Measurements from ENCODE around the gene WTAP. TPM values are rescaled to one million over a fixed set of nuclear protein-coding genes. Genes with fewer than 3 reads are reported as not detected.
"Not testable (repeated sequence)": the region's sequence is repeated elsewhere in the genome, so short reads cannot be mapped to it uniquely, and the experiment has no call there.

Gene WTAP
- total RNA-seq, 4 donors from 2014 or later, result 68.7 to 103 (median 85.3) TPM

GRCh38 chr6:159730332-159730676 is 3.0 kb downstream of the WTAP start:
- Histone ChIP-seq H3K4me3 (peak overlapping the region; percentile 93), H3K27me3 (no peaks in the 10 kb centered on the region), H3K9me3 (no peaks in the 10 kb centered on the region), H3K36me3 (no peaks in the 10 kb centered on the region), H3K27ac (no peak overlapping the region), H3K4me1 (peaks cover 54% of the 10 kb centered on the region)
- DNase-seq (ENCODE audit: low spot score in 2 of 2), result no peak
- TF ChIP-seq EP300 (IDR thresholded peaks at IDR 0.05) (no peak), POLR2A (IDR thresholded peaks at IDR 0.05) (no peak), POLR2AphosphoS5 (IDR thresholded peaks at IDR 0.05) (no peak)
- TF ChIP-seq, protein P1, sequence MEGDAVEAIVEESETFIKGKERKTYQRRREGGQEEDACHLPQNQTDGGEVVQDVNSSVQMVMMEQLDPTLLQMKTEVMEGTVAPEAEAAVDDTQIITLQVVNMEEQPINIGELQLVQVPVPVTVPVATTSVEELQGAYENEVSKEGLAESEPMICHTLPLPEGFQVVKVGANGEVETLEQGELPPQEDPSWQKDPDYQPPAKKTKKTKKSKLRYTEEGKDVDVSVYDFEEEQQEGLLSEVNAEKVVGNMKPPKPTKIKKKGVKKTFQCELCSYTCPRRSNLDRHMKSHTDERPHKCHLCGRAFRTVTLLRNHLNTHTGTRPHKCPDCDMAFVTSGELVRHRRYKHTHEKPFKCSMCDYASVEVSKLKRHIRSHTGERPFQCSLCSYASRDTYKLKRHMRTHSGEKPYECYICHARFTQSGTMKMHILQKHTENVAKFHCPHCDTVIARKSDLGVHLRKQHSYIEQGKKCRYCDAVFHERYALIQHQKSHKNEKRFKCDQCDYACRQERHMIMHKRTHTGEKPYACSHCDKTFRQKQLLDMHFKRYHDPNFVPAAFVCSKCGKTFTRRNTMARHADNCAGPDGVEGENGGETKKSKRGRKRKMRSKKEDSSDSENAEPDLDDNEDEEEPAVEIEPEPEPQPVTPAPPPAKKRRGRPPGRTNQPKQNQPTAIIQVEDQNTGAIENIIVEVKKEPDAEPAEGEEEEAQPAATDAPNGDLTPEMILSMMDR (IDR thresholded peaks at IDR 0.05), result no peak
- WGBS, result 46% methylated on average over 6 of the region's 6 CpGs

DNA sequence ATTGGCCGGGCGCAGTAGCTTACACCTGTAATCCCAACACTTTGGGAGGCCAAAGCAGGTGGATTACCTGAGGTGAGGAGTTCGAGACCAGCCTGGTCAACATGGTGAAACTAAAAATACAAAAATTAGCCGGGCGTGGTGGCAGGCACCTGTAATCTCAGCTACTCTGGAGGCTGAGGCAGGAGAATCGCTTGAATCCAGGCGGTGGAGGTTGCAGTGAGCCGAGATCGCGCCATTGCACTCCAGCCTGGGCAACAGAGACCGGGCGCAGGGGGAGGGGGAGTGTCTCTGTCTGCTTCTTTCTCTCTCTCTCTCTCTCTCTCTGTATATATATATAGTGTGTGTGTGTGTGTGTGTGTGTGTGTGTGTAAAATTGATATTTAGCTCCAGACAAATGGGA is 5.2 kb downstream of the WTAP start:
- not testable (repeated sequence) for H3K27ac ChIP-seq; H3K4me3 ChIP-seq; DNase-seq (ENCODE audit: low spot score in 2 of 2); H3K36me3 ChIP-seq; H3K27me3 ChIP-seq; H3K9me3 ChIP-seq
- 96% methylated on average over 12 of the region's 12 CpGs for WGBS
- H3K4me1 ChIP-seq, result peaks cover 52% of the 10 kb centered on the region

DNA sequence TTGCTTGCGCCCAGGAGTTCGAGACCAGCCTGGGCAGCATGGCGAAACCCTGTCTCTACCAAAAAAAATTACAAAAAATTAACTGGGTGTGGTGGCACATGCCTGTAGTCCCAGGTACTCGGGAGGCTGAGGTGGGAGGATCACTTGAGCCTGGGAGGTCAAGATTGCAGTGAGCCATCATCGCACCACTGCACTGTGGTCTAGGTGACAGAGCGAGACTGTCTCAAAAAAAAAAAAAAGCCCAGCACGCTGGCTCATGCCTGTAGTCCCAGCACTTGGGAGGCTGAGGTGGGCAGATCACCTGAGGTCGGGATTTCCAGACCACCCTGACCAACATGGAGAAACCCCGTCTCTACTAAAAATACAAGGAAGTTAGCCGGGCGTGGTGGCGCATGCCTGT is 6.1 kb downstream of the WTAP start:
- H3K9me3 ChIP-seq; DNase-seq (ENCODE audit: low spot score in 2 of 2); H3K27ac ChIP-seq; H3K27me3 ChIP-seq; H3K4me3 ChIP-seq; H3K36me3 ChIP-seq: not testable (repeated sequence)
- peaks cover 52% of the 10 kb centered on the region for H3K4me1 ChIP-seq
- 96% methylated on average over 12 of the region's 12 CpGs for WGBS

DNA sequence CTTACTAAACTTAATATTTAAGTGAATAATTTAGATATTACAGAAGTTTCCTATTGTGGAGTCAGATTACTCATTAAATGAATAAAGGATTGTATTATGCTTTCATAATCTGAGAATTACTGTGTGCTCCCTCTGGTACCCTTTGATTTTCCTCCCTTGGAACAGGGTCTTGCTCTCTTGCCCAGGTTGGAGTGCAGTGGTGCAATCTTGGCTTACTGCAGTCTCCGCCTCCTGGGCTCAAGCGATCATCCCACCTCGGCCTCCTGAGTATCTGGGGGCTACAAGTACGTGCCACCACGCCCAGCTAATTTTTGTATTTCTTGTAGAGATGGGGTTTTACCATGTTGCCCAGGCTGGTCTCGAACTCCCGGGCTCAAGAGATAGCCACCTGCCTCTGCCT is 9.6 kb downstream of the WTAP start:
- DNase-seq (ENCODE audit: low spot score in 2 of 2), result no peak
- H3K36me3 ChIP-seq, result peaks cover 21% of the 10 kb centered on the region
- no peaks in the 10 kb centered on the region for H3K27me3 ChIP-seq
- WGBS, result 90% methylated on average over 7 of the region's 7 CpGs
- no peaks in the 10 kb centered on the region for H3K9me3 ChIP-seq
- H3K4me3 ChIP-seq, result no peak overlapping the region
- no peak overlapping the region for H3K27ac ChIP-seq
- TF ChIP-seq EP300 (IDR thresholded peaks at IDR 0.05) (no peak), POLR2AphosphoS5 (IDR thresholded peaks at IDR 0.05) (no peak), POLR2A (IDR thresholded peaks at IDR 0.05) (no peak)
- TF ChIP-seq, protein P1 (IDR thresholded peaks at IDR 0.05), result no peak
- peaks cover 29% of the 10 kb centered on the region for H3K4me1 ChIP-seq

GRCh38 chr6:159739341-159739740 is 12.0 kb downstream of the WTAP start:
- no peak for DNase-seq (ENCODE audit: low spot score in 2 of 2)
- 69% methylated on average over 3 of the region's 3 CpGs for WGBS
- Histone ChIP-seq H3K4me1 (peaks cover 20% of the 10 kb centered on the region), H3K9me3 (no peaks in the 10 kb centered on the region), H3K27ac (no peak overlapping the region), H3K27me3 (no peaks in the 10 kb centered on the region), H3K4me3 (no peak overlapping the region), H3K36me3 (peaks cover 45% of the 10 kb centered on the region)
- TF ChIP-seq EP300 (IDR thresholded peaks at IDR 0.05) (no peak), POLR2AphosphoS5 (IDR thresholded peaks at IDR 0.05) (no peak), POLR2A (IDR thresholded peaks at IDR 0.05) (no peak)
- TF ChIP-seq, protein P1 (IDR thresholded peaks at IDR 0.05), result no peak

- H3K27me3 ChIP-seq, result no peaks in the 10 kb centered on the region
- H3K27ac ChIP-seq, result no peak overlapping the region
- peaks cover 4% of the 10 kb centered on the region for H3K4me1 ChIP-seq
- peaks cover 73% of the 10 kb centered on the region for H3K36me3 ChIP-seq
- WGBS, result 94% methylated on average over 1 of the region's 1 CpG
- no peaks in the 10 kb centered on the region for H3K9me3 ChIP-seq
- TF ChIP-seq POLR2A (IDR thresholded peaks at IDR 0.05) (no peak), EP300 (IDR thresholded peaks at IDR 0.05) (no peak), POLR2AphosphoS5 (IDR thresholded peaks at IDR 0.05) (no peak)
- TF ChIP-seq, protein P1 (IDR thresholded peaks at IDR 0.05), result no peak
- no peak for DNase-seq (ENCODE audit: low spot score in 2 of 2)
- H3K4me3 ChIP-seq, result no peak overlapping the region
These were observed 14.9 kb downstream of the WTAP start for GRCh38 chr6:159742165-159742564.
